ENCODE data around the gene PROB1. TPM values are rescaled to one million over a fixed set of nuclear protein-coding genes. Genes with fewer than 3 reads are reported as not detected.

PROB1 gene
- total RNA-seq, 1 donor from 2014 or later = 3.6 TPM

DNA sequence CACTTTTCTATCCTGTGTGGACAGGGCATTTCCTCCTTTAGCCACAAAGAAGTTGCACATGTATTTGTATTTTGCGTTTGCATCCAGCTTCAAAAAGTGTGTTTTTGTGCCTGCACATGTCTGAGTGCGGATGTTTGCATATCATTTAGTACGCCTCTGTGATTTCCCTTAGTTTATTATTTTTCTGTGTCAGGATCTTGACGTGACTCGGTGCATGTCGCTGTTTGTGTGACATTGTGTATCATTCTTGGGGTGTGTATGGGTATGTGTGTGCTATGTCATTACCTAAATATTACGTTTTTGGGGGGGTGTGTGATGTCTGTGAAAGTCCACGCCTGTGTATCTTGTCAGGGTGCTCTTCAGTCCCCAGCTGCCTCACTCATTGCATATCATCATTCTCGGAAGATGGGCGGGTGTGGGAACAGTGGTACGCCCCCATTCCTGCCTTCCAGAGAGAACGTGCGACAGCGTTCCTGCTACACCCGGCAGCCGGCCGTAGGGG, 53.7 kb downstream of the PROB1 start:
- peak overlapping the region; percentile 37 for H3K4me3 ChIP-seq (ENCODE audit: low read depth, low read length)
- TF ChIP-seq, protein P1, sequence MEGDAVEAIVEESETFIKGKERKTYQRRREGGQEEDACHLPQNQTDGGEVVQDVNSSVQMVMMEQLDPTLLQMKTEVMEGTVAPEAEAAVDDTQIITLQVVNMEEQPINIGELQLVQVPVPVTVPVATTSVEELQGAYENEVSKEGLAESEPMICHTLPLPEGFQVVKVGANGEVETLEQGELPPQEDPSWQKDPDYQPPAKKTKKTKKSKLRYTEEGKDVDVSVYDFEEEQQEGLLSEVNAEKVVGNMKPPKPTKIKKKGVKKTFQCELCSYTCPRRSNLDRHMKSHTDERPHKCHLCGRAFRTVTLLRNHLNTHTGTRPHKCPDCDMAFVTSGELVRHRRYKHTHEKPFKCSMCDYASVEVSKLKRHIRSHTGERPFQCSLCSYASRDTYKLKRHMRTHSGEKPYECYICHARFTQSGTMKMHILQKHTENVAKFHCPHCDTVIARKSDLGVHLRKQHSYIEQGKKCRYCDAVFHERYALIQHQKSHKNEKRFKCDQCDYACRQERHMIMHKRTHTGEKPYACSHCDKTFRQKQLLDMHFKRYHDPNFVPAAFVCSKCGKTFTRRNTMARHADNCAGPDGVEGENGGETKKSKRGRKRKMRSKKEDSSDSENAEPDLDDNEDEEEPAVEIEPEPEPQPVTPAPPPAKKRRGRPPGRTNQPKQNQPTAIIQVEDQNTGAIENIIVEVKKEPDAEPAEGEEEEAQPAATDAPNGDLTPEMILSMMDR (IDR thresholded peaks at IDR 0.05; ENCODE audit: insufficient read depth, low read length, poor library complexity, severe bottlenecking) = no peak
- DNase-seq (ENCODE audit: low read depth) = no peak
- H3K27me3 ChIP-seq (ENCODE audit: control insufficient read depth, insufficient read depth, low read length) = no peaks in the 10 kb centered on the region
- H3K36me3 ChIP-seq (ENCODE audit: control insufficient read depth, insufficient read depth, low read length) = no peaks in the 10 kb centered on the region

Other genes with a start within 250 kb of the PROB1 start
- 27.3 and 29.9 TPM in 2 replicates for gene SIL1, start 196.7 kb downstream of the PROB1 start, total RNA-seq
- gene MATR3, start 101.4 kb downstream of the PROB1 start, total RNA-seq = 219 and 266 TPM in 2 replicates
- gene PAIP2, start 53.2 kb downstream of the PROB1 start, total RNA-seq = 63.0 and 72.9 TPM in 2 replicates
- not detected in 2 replicates for gene SLC23A1, start 11.8 kb downstream of the PROB1 start, total RNA-seq
- gene MZB1, start 5.2 kb downstream of the PROB1 start, total RNA-seq = not detected in 2 replicates
- 7.7 and 8.8 TPM in 2 replicates for gene SPATA24, start 9.0 kb upstream of the PROB1 start, total RNA-seq
- gene DNAJC18, start 44.4 kb upstream of the PROB1 start, total RNA-seq = 8.1 and 14.2 TPM in 2 replicates
- not detected in 2 replicates for gene ECSCR, start 67.6 kb upstream of the PROB1 start, total RNA-seq
- gene SMIM33, start 75.9 kb upstream of the PROB1 start, total RNA-seq = not detected in 2 replicates
- gene STING1, start 87.7 kb upstream of the PROB1 start, total RNA-seq = 15.5 and 17.5 TPM in 2 replicates
- gene UBE2D2, start 166.2 kb upstream of the PROB1 start, total RNA-seq = 120 and 127 TPM in 2 replicates

All from kidney epithelial cell (primary cell).